Muscle of leg (tissue), 11 donors: ENCODE measurements around the gene CRY1. TPM values are rescaled to one million over a fixed set of nuclear protein-coding genes. Genes with fewer than 3 reads are reported as not detected.
"Not testable (repeated sequence)": the region's sequence is repeated elsewhere in the genome, so short reads cannot be mapped to it uniquely, and the experiment has no call there.

ENCODE experiments used
- DNase-seq: peaks from one replicate; pipeline ENCODE4 v3.0.0; 2013
- H3K27ac ChIP-seq: one replicate; pipeline ENCODE4 v1.5.1; 2013; ENCODE audit warnings: mild to moderate bottlenecking, low read length, control low read depth
- H3K27me3 ChIP-seq: one replicate; pipeline ENCODE4 v1.6.1; 2013; ENCODE audit warnings: low read length; ENCODE audit not compliant: control insufficient read depth, insufficient read depth
- H3K36me3 ChIP-seq: one replicate; pipeline ENCODE4 v1.6.1; 2013; ENCODE audit warnings: low read length; ENCODE audit not compliant: control insufficient read depth, insufficient read depth
- H3K4me1 ChIP-seq: one replicate; pipeline ENCODE4 v1.6.1; 2013; ENCODE audit warnings: low read length; ENCODE audit not compliant: control insufficient read depth, insufficient read depth
- H3K4me3 ChIP-seq: one replicate; pipeline ENCODE4 v1.5.1; 2013; ENCODE audit warnings: low read length, control low read depth
- H3K9me3 ChIP-seq: replicated peaks from 2 replicates; pipeline ENCODE4 v1.6.1; 2013; ENCODE audit warnings: low read depth, low read length; ENCODE audit not compliant: control insufficient read depth
- WGBS: methylation state at CpG from one replicate; pipeline ENCODE4 v1.1.5; 2013; ENCODE audit warnings: missing lambda C conversion rate; ENCODE audit not compliant: insufficient coverage; 5-methylcytosine and 5-hydroxymethylcytosine counted together
- polyA plus RNA-seq, 8 donors: library from polyadenylated mRNA; unstranded; fragments of 120-200 nt; gene quantifications; one replicate each; pipeline versions ENCODE4 v1.2.1 to v1.2.3, GENCODE V29; 2013; ENCODE audit warnings: inconsistent platforms in 1 of 8, low replicate concordance in 1 of 8; ENCODE audit not compliant: insufficient read length in 8 of 8, insufficient read depth in 1 of 8
- total RNA-seq: library from RNA; stranded (reverse); fragments of 120-200 nt; gene quantifications from one replicate; pipeline ENCODE4 v1.2.4, GENCODE V29; 2013

Gene CRY1
- total and polyA plus RNA-seq, 9 donors, result 9.4 to 23.6 (median 17.3) TPM

DNA sequence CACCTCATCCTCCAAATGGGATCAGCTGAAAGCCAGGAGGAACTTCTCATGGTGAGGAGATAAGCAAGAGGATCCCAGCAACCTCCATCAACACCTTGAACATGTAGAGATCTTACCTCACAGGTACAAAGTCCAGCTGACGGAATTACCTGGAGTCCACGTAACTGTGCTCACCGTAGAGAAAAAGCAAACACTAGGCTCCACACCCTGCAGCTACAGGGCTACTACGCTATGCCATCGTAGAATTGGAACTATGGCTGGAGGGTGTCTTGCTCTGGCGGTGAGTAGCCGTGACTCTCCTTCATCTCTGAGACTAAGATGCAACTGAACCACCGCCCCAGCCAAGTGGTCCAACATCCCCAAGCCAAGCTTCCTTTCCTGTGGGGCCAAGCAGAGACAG lies 50.5 kb downstream of the CRY1 start:
- no peak for DNase-seq
- no peaks in the 10 kb centered on the region for H3K27me3 ChIP-seq
- 81% methylated on average over 6 of the region's 8 CpGs for WGBS

DNA sequence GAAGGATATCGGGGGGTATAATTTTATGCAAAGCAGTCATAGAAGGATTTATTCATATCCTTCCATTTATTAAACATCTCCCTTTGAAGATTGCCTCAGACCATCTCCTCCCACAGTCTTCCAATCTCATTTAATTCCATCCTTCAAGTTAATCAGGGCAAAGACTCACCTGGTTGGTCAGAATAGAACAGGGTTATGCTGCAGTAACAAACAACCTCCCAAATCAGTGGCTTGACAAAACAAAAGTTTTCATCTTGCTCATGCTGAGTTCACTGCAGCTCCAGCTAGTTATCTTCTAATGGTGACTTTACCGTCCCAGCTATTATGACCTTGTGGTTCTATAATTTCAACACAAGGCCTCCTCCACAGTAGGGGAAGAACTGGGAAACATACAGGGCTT lies 57.6 kb downstream of the CRY1 start:
- WGBS, result no CpG with 5 or more reads among the region's 2 CpGs

More for the DNA sequence above, 50.5 kb downstream of the CRY1 start:
- H3K4me3 ChIP-seq, result no peak overlapping the region
- no peak overlapping the region for H3K27ac ChIP-seq
- H3K4me1 ChIP-seq, result no peaks in the 10 kb centered on the region
- H3K9me3 ChIP-seq, result peaks cover 8% of the 10 kb centered on the region
- no peaks in the 10 kb centered on the region for H3K36me3 ChIP-seq

DNA sequence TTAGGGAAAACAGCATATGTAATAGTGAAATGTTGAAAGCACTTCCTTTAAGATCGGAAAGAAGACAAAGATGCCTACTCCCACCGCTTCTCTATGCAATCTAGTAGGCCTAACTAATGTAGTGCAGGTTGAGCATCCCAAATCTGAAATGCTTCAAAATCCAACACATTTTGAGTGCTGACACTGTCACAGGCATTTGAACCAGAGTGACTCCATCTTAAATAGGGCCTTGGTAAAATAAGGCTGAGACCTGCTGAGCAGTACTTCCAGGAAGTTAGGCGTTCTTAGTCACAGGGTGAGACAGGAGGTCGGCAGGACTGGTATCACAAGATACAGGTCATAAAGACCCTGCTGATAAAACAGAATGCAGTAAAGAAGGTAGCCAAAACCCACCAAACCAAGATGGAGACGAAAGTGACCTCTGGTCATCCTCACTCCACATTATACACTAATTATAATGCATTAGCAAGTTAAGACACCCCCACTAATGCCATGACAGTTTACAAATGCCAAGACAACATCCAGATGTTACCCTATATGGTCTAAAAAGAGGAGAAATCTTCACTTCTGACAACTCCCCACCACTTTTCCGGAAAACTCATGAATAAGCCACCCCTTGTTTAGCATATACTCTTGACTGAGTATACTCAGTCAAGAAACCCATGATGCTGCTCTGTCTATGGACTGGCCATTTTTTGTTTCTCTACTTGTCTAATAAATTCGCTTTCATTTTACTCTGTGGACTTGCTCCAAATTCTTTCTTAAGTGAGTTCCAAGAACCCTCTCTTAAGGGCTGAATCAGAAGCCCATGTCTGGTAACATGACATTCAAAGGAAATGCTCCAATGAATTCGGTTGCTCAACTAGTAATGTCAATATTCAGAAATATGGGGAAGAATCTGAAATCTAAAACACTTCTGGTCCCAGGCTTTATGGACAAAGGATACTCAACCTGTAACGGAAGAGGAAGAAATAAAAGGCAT lies 59.3 kb downstream of the CRY1 start:
- 88% methylated on average over 3 of the region's 9 CpGs for WGBS
- H3K4me1 ChIP-seq, result peaks cover 3% of the 10 kb centered on the region
- no peak overlapping the region for H3K4me3 ChIP-seq
- no peaks in the 10 kb centered on the region for H3K9me3 ChIP-seq
- H3K36me3 ChIP-seq, result no peaks in the 10 kb centered on the region
- H3K27me3 ChIP-seq, result no peaks in the 10 kb centered on the region
- no peak overlapping the region for H3K27ac ChIP-seq
- no peak for DNase-seq

More for the DNA sequence above, 57.6 kb downstream of the CRY1 start:
- Histone ChIP-seq H3K36me3 (no peaks in the 10 kb centered on the region), H3K9me3 (no peaks in the 10 kb centered on the region), H3K4me3 (no peak overlapping the region), H3K4me1 (no peaks in the 10 kb centered on the region), H3K27ac (no peak overlapping the region), H3K27me3 (no peaks in the 10 kb centered on the region)
- DNase-seq, result no peak

DNA sequence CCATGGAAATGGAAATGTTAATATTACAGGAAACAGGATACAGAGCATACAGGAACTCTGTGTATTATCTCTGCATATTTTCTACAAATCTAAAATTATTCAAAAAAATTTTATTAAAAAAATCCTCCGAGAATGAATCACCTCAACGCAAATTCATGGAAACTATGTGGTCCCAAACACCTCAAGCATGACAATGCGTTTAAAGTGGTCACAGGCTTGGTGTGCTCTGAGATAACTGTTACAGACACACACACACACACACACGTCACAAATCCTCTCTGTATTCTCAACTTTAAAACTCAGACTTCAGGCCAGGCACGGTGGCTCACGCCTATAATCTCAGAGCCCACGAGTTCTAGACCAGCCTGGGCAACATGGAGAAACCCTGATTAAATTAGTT lies 61.1 kb downstream of the CRY1 start:
- no peaks in the 10 kb centered on the region for H3K36me3 ChIP-seq
- no peak overlapping the region for H3K4me3 ChIP-seq
- H3K9me3 ChIP-seq, result no peaks in the 10 kb centered on the region
- no peaks in the 10 kb centered on the region for H3K27me3 ChIP-seq
- no peak for DNase-seq
- no peak overlapping the region for H3K27ac ChIP-seq
- no CpG with 5 or more reads among the region's 7 CpGs for WGBS
- peaks cover 5% of the 10 kb centered on the region for H3K4me1 ChIP-seq

DNA sequence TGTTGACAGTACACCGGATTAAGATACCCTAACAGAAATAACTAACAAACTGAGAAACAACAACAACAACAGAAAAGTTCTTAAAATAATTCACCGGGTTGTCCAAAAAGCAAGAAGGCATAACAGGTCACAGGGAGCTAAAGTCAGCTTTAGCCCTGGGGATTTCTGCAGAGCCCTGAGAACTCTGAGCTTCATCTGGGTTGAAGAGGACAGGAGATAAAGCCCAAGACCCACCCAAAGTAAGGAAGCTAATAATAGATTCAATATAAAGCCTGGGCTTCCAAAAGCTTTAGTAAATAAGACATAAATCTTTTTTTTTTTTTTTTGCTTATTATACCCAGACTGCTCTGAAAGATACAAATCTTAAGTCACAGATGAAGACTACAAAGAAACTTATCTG lies 62.3 kb downstream of the CRY1 start:
- Histone ChIP-seq H3K27ac (no peak overlapping the region), H3K9me3 (no peaks in the 10 kb centered on the region), H3K4me1 (peaks cover 9% of the 10 kb centered on the region), H3K4me3 (no peak overlapping the region), H3K36me3 (no peaks in the 10 kb centered on the region), H3K27me3 (no peaks in the 10 kb centered on the region)
- no peak for DNase-seq
- no CpG with 5 or more reads among the region's 2 CpGs for WGBS

DNA sequence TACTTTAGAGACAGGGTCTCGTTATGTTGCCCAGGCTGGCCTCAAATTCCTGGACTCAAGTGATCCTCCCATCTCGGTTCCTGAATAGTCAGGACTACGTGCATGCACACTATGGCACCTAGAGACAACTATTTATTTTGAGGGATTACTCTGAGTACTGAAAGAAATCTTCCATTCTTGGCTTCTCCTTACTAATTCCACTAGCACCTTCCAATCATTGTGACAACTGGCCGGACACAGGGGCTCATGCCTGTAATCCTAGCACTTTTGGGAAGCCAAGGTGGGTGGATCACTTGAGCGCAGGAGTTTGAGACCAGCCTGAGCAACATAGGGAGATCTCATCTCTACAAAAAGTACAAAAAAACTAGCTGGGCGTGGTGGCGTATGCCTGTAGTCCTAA lies 64.3 kb downstream of the CRY1 start:
- Histone ChIP-seq H3K36me3 (no peaks in the 10 kb centered on the region), H3K4me1 (peaks cover 9% of the 10 kb centered on the region), H3K27ac (peak overlapping the region; percentile 97), H3K9me3 (no peaks in the 10 kb centered on the region), H3K4me3 (no peak overlapping the region), H3K27me3 (no peaks in the 10 kb centered on the region)
- peak; percentile 78 for DNase-seq
- WGBS, result 40% methylated on average over 1 of the region's 7 CpGs

DNA sequence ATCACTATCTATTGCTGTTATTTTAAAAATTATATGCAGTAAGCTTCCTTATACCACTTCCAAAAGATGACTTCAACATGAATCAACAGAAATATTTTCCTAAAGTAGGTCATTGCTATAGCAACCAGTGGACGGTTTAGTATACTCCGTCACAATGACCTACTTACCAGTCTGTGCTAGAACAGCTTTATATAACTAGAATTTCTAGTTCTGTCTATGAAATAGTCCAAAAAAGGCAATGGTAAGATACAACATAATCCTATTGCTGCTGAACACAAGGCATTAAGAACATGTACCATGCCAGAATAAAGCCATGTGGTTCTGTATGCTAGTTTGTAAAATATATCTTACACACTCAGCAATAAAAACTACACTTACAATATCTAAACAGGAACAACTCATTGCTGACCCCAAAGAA lies 65.7 kb downstream of the CRY1 start:
- Histone ChIP-seq H3K4me1 (peaks cover 9% of the 10 kb centered on the region), H3K9me3 (no peaks in the 10 kb centered on the region), H3K36me3 (no peaks in the 10 kb centered on the region), H3K27ac (peak overlapping the region; percentile 97), H3K27me3 (no peaks in the 10 kb centered on the region), H3K4me3 (no peak overlapping the region)
- no CpG with 5 or more reads among the region's 2 CpGs for WGBS
- DNase-seq, result peak; percentile 99

DNA sequence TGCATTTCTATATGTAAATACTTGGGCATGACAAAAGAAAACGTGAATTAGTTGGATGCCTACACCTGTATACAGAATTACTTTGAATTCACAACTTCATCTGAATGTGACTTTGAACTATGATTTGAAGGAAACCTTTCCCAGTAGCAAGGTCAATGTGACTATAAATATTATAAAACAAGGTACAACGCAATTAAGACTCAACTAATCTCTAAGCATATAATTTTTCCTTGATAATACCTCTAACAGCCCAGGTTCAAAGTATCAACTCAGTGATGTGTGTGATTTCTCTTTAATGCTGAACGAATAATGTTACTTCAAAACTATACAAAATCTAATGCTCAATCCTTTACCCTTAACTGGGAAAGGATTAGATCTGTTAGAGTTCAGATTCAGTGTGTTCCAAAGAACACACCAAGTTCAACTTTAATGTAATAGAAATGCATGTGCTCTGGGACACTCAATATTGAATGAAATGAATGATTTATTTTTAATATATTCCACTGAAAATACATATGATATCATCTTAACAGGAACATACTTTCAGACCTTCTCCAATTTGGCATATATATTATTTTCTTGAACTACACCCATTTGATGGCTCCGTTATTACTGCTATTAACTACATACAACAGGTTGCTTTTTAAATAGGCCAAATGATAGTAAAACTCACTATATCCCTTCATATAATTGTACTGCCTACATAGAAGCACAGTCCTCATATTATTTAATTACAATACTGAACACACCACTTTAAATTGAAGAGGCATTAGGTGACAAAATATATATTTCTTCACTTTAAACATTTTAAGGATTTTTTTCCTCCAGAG lies 66.3 kb downstream of the CRY1 start:
- no peaks in the 10 kb centered on the region for H3K9me3 ChIP-seq
- no CpG with 5 or more reads among the region's 4 CpGs for WGBS
- H3K4me1 ChIP-seq, result peaks cover 9% of the 10 kb centered on the region
- no peaks in the 10 kb centered on the region for H3K36me3 ChIP-seq
- peak overlapping the region; percentile 97 for H3K27ac ChIP-seq
- H3K4me3 ChIP-seq, result no peak overlapping the region
- peak; percentile 86 for DNase-seq
- no peaks in the 10 kb centered on the region for H3K27me3 ChIP-seq

DNA sequence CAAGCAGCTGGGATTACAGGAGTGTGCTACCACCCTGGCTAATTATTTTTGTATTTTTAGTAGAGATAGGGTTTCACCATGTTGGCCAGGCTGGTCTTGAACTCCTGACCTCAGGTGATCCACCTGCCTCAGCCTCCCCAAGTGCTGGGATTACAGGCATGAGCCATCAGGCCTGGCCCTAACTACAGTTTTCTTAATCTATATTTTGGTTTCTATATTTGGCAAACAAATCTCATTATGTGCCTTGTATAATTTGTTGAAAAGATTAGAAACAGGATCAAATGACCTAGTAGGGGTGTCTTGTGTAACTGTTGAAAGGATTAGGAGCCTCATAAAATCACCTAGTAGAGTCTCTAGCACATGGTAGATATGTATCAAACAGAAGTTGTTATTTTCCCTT lies 67.0 kb downstream of the CRY1 start:
- H3K27me3 ChIP-seq, H3K9me3 ChIP-seq, H3K36me3 ChIP-seq, H3K4me1 ChIP-seq, DNase-seq, H3K4me3 ChIP-seq: not testable (repeated sequence)
- H3K27ac ChIP-seq, result peak overlapping the region; percentile 97

DNA sequence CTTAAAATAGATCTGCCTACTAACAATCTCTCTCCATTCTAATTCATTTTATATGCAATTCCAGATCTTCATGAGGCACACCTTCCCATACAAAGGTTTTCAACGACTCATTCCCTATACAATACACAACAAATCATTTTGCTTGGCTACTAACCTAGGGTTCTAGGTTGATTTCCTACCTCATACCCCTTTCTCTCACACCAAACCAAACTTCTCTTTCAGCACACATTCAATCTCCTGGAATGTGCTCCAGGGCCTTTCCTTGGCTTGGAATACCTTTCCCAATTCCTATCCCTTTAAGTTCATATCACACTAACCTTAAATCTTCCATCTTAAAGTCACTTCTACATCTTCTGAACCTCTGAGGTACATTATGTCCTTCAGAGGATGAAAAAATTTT lies 67.7 kb downstream of the CRY1 start:
- Histone ChIP-seq H3K27ac (peak overlapping the region; percentile 54), H3K9me3 (no peaks in the 10 kb centered on the region), H3K4me1 (peaks cover 9% of the 10 kb centered on the region), H3K4me3 (no peak overlapping the region), H3K27me3 (no peaks in the 10 kb centered on the region), H3K36me3 (no peaks in the 10 kb centered on the region)
- WGBS, result 62% methylated on average over 1 of the region's 1 CpG
- no peak for DNase-seq
